HepG2 (cell line): ENCODE measurements around the gene SMYD4. TPM values are rescaled to one million over a fixed set of nuclear protein-coding genes. Genes with fewer than 3 reads are reported as not detected.
A peak's percentile ranks its signal among the peaks of the same experiment; 100 is the strongest.

Experiments
- ARNTL ChIP-seq: sonication (generic); formaldehyde crosslinking; IDR thresholded peaks from 2 replicates; pipeline ENCODE4 v1.4.0; 2020; ENCODE audit warnings: mild to moderate bottlenecking, missing genetic modification reagents
- KDM3A ChIP-seq: IDR thresholded peaks from 2 replicates; pipeline ENCODE4 v1.6.1; 2018; ENCODE audit warnings: low read depth, missing compliant biosample characterization
- NCOA5 ChIP-seq: sonication (generic); formaldehyde crosslinking; IDR thresholded peaks from 2 replicates; pipeline ENCODE4 v1.4.0; 2020; ENCODE audit warnings: missing genetic modification reagents
- RBAK ChIP-seq: sonication (generic); formaldehyde crosslinking; IDR thresholded peaks from 2 replicates; pipeline ENCODE4 v1.5.1; 2020; ENCODE audit warnings: mild to moderate bottlenecking, missing genetic modification reagents
- SRSF9 ChIP-seq: fragments of 200-400 bp; formaldehyde crosslinking; IDR thresholded peaks from 2 replicates; pipeline ENCODE4 v1.6.1; 2018; ENCODE audit warnings: borderline replicate concordance, mild to moderate bottlenecking, low read depth, low read length; ENCODE audit not compliant: insufficient read depth, poor library complexity, severe bottlenecking
- ZBTB3 ChIP-seq: sonication (generic); formaldehyde crosslinking; IDR thresholded peaks from 2 replicates; pipeline ENCODE4 v1.4.0; 2020; ENCODE audit warnings: low read depth, mild to moderate bottlenecking, moderate library complexity, missing genetic modification reagents, borderline replicate concordance
- ZNF10 ChIP-seq: sonication (generic); formaldehyde crosslinking; IDR thresholded peaks from 2 replicates; pipeline ENCODE4 v1.4.0; 2020; ENCODE audit warnings: mild to moderate bottlenecking, low read depth, missing genetic modification reagents, borderline replicate concordance
- ZNF296 ChIP-seq: sonication (generic); formaldehyde crosslinking; conservative IDR thresholded peaks from 2 replicates; pipeline ENCODE4 v1.5.0; 2020; ENCODE audit warnings: mild to moderate bottlenecking, missing genetic modification reagents
- ZNF552 ChIP-seq: sonication (generic); formaldehyde crosslinking; IDR thresholded peaks from 2 replicates; pipeline ENCODE4 v1.9.0; 2022; ENCODE audit warnings: missing genetic modification reagents, mild to moderate bottlenecking, borderline replicate concordance
- ZNF768 ChIP-seq: sonication (generic); formaldehyde crosslinking; IDR thresholded peaks from 2 replicates; pipeline ENCODE4 v1.4.0; 2020; ENCODE audit warnings: missing genetic modification reagents
- ZNF772 ChIP-seq: sonication (generic); formaldehyde crosslinking; IDR thresholded peaks from 2 replicates; pipeline ENCODE4 v1.5.0; 2020; ENCODE audit warnings: mild to moderate bottlenecking, missing genetic modification reagents
- ZNF777 ChIP-seq: sonication (generic); formaldehyde crosslinking; IDR thresholded peaks from 2 replicates; pipeline ENCODE4 v1.4.0; 2020; ENCODE audit warnings: missing genetic modification reagents
- polyA plus RNA-seq, 8 experiments: library from polyadenylated mRNA; depleted of rRNA in 3 of 8; stranded (reverse) in 7 of 8; unstranded in 1 of 8; fragments of >200 nt; fragmentation: Illumina TruSeq in 4 of 8; extraction: Trizol in 4 of 8; gene quantifications; 2 replicates each; pipeline versions ENCODE4 v1.2.1 to v1.2.3, GENCODE V29; 2011 to 2016; ENCODE audit warnings: low read depth in 4 of 8, missing spikeins in 1 of 8, mixed read lengths in 1 of 8; ENCODE audit not compliant: insufficient read depth in 1 of 8
- total RNA-seq, 5 experiments: library from RNA; depleted of rRNA; stranded (reverse); fragments of >200 nt; fragmentation: Illumina TruSeq; extraction: Trizol; gene quantifications; 2 replicates each; pipeline ENCODE4 v1.2.3, GENCODE V29; 2016; ENCODE audit warnings: low read depth in 1 of 5
- TF ChIP-seq, protein P1 (sequence below): sonication (generic); formaldehyde crosslinking; IDR thresholded peaks from 2 replicates; pipeline ENCODE4 v1.5.0; 2020; ENCODE audit warnings: mild to moderate bottlenecking, missing genetic modification reagents, borderline replicate concordance
- TF ChIP-seq, protein P2 (sequence below): sonication (generic); formaldehyde crosslinking; IDR thresholded peaks from 2 replicates; pipeline ENCODE4 v1.4.0; 2020; ENCODE audit warnings: mild to moderate bottlenecking, low read depth, missing genetic modification reagents
- TF ChIP-seq, protein P3 (sequence below): IDR thresholded peaks from 2 replicates; pipeline ENCODE4 v1.6.1; 2016; ENCODE audit warnings: missing genetic modification reagents, missing compliant biosample characterization

SMYD4 gene
- total and polyA plus RNA-seq, 2 of the 13 experiments (the other 11 are each of a cell fraction or from before 2014, with no cell fraction given), result 7.4 to 11.3 TPM

- TF ChIP-seq, protein P1, sequence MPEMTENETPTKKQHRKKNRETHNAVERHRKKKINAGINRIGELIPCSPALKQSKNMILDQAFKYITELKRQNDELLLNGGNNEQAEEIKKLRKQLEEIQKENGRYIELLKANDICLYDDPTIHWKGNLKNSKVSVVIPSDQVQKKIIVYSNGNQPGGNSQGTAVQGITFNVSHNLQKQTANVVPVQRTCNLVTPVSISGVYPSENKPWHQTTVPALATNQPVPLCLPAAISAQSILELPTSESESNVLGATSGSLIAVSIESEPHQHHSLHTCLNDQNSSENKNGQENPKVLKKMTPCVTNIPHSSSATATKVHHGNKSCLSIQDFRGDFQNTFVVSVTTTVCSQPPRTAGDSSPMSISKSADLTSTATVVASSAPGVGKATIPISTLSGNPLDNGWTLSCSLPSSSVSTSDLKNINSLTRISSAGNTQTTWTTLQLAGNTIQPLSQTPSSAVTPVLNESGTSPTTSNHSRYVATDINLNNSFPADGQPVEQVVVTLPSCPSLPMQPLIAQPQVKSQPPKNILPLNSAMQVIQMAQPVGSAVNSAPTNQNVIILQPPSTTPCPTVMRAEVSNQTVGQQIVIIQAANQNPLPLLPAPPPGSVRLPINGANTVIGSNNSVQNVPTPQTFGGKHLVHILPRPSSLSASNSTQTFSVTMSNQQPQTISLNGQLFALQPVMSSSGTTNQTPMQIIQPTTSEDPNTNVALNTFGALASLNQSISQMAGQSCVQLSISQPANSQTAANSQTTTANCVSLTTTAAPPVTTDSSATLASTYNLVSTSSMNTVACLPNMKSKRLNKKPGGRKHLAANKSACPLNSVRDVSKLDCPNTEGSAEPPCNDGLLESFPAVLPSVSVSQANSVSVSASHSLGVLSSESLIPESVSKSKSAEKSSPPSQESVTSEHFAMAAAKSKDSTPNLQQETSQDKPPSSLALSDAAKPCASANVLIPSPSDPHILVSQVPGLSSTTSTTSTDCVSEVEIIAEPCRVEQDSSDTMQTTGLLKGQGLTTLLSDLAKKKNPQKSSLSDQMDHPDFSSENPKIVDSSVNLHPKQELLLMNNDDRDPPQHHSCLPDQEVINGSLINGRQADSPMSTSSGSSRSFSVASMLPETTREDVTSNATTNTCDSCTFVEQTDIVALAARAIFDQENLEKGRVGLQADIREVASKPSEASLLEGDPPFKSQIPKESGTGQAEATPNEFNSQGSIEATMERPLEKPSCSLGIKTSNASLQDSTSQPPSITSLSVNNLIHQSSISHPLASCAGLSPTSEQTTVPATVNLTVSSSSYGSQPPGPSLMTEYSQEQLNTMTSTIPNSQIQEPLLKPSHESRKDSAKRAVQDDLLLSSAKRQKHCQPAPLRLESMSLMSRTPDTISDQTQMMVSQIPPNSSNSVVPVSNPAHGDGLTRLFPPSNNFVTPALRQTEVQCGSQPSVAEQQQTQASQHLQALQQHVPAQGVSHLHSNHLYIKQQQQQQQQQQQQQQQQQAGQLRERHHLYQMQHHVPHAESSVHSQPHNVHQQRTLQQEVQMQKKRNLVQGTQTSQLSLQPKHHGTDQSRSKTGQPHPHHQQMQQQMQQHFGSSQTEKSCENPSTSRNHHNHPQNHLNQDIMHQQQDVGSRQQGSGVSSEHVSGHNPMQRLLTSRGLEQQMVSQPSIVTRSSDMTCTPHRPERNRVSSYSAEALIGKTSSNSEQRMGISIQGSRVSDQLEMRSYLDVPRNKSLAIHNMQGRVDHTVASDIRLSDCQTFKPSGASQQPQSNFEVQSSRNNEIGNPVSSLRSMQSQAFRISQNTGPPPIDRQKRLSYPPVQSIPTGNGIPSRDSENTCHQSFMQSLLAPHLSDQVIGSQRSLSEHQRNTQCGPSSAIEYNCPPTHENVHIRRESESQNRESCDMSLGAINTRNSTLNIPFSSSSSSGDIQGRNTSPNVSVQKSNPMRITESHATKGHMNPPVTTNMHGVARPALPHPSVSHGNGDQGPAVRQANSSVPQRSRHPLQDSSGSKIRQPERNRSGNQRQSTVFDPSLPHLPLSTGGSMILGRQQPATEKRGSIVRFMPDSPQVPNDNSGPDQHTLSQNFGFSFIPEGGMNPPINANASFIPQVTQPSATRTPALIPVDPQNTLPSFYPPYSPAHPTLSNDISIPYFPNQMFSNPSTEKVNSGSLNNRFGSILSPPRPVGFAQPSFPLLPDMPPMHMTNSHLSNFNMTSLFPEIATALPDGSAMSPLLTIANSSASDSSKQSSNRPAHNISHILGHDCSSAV (CRISPR knock-in tag), result no peak
- TF ChIP-seq NCOA5 (CRISPR knock-in tag) (0 out of 2 replicates have a peak, but pooled peaks have one; percentile 36), ZNF296 (no peak), ARNTL (peak; percentile 92), RBAK (no peak), ZNF10 (CRISPR knock-in tag) (no peak), ZNF772 (no peak; the same call in none of the 2 replicates), ZBTB3 (CRISPR knock-in tag) (no peak), KDM3A (CRISPR knock-in tag) (peak; percentile 80; the same call in 1 of the 2 replicates), SRSF9 (no peak), ZNF777 (CRISPR knock-in tag) (no peak; the same call in 1 of the 2 replicates), ZNF768 (peak; percentile 46; the same call in 1 of the 2 replicates), ZNF552 (CRISPR knock-in tag) (0 out of 2 replicates have a peak, but pooled peaks have one; percentile 12)
- TF ChIP-seq, protein P2, sequence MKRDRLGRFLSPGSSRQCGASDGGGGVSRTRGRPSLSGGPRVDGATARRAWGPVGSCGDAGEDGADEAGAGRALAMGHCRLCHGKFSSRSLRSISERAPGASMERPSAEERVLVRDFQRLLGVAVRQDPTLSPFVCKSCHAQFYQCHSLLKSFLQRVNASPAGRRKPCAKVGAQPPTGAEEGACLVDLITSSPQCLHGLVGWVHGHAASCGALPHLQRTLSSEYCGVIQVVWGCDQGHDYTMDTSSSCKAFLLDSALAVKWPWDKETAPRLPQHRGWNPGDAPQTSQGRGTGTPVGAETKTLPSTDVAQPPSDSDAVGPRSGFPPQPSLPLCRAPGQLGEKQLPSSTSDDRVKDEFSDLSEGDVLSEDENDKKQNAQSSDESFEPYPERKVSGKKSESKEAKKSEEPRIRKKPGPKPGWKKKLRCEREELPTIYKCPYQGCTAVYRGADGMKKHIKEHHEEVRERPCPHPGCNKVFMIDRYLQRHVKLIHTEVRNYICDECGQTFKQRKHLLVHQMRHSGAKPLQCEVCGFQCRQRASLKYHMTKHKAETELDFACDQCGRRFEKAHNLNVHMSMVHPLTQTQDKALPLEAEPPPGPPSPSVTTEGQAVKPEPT (CRISPR knock-in tag), result no peak
- TF ChIP-seq, protein P3, sequence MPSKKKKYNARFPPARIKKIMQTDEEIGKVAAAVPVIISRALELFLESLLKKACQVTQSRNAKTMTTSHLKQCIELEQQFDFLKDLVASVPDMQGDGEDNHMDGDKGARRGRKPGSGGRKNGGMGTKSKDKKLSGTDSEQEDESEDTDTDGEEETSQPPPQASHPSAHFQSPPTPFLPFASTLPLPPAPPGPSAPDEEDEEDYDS (CRISPR knock-in tag), result peak; percentile 72; the same call in 1 of the 2 replicates
These were observed 66.5 kb downstream of the SMYD4 start (continued) for GRCh38 chr17:1762901-1763898.
